Endometrial microvascular endothelial cells (primary cell): ENCODE data around the gene NCS1. TPM values are rescaled to one million over a fixed set of nuclear protein-coding genes. Genes with fewer than 3 reads are reported as not detected.

ENCODE experiments used
- in situ Hi-C: cut with HindIII; loops from 2 replicates; pipeline ENCODE4 v1.10.0; 2017; ENCODE audit warnings: low sequenced_read_pairs, low pct_unique_long_range_greater_than_20kb; ENCODE audit errors: inconsistent ontology term
- total RNA-seq: library from RNA; depleted of rRNA; stranded (reverse); fragments of >200 nt; gene quantifications from one replicate; pipeline ENCODE4 v1.2.3, GENCODE V29; 2015; ENCODE audit errors: inconsistent ontology term

Gene NCS1
- total RNA-seq, 1 donor from 2014 or later: 41.6 TPM

- in situ Hi-C loops: no loop called here
Measured at GRCh38 chr9:130227833-130228232, 55.6 kb downstream of the NCS1 start.

GRCh38 chr9:130229759-130230158, 57.6 kb downstream of the NCS1 start:
- in situ Hi-C loops: no loop called here

- in situ Hi-C loops: no loop called here
Measured at GRCh38 chr9:130230631-130231030, 58.4 kb downstream of the NCS1 start.

- in situ Hi-C loops: no loop called here
Measured at GRCh38 chr9:130232899-130233586, 60.8 kb downstream of the NCS1 start.

- in situ Hi-C loops: no loop called here
Measured at GRCh38 chr9:130233587-130233945, 61.4 kb downstream of the NCS1 start.

GRCh38 chr9:130234340-130235260, 62.4 kb downstream of the NCS1 start:
- in situ Hi-C loops: no loop called here

- in situ Hi-C loops: no loop called here
Measured at GRCh38 chr9:130235558-130236435, 63.6 kb downstream of the NCS1 start.

GRCh38 chr9:130236436-130236985, 64.3 kb downstream of the NCS1 start:
- in situ Hi-C loops: no loop called here

- in situ Hi-C loops: no loop called here
Measured at GRCh38 chr9:130237076-130237475, 64.9 kb downstream of the NCS1 start.

GRCh38 chr9:130237763-130238524, 65.7 kb downstream of the NCS1 start:
- in situ Hi-C loops: no loop called here

- in situ Hi-C loops: no loop called here
Measured at GRCh38 chr9:130239363-130239695, 67.1 kb downstream of the NCS1 start.

- in situ Hi-C loops: no loop called here
Measured at GRCh38 chr9:130239741-130240241, 67.6 kb downstream of the NCS1 start.

- in situ Hi-C loops: no loop called here
Measured at GRCh38 chr9:130240410-130241197, 68.4 kb downstream of the NCS1 start.

GRCh38 chr9:130241198-130241535, 69.0 kb downstream of the NCS1 start:
- in situ Hi-C loops: no loop called here

GRCh38 chr9:130242270-130243014, 70.2 kb downstream of the NCS1 start:
- in situ Hi-C loops: no loop called here

- in situ Hi-C loops: no loop called here
Measured at GRCh38 chr9:130243015-130243881, 71.0 kb downstream of the NCS1 start.
